Suppressor macrophage treated with lipopolysaccharide for 1 hour (primary cell): ENCODE results near the gene TMEM37.

Experiments
- DNase-seq, 3 donors: peaks; one replicate each; pipeline ENCODE4 v3.0.0-alpha.2; 2020 to 2022

TMEM37 gene

DNA sequence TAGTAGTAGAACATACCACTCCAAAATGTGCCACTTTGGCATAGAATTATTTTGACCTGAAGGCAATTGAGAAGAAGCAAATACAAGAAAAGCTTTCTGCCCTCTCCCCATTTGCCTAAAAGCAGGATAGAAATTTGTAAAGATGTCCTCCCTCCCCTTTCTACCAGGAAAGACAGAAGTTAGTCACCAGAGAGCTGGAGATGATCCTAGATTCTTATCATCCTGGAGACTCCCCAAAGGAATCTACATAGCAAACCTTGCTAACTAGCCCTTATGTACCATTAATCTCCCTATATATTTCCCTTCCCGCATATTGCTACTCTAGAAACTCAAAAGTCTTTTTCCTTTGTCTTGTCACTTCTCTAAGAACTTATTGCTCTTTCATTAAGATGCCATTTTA lies 12.6 kb upstream of the TMEM37 start:
- DNase-seq, result no peak

GRCh38 chr2:119419803-119420508 lies 11.7 kb upstream of the TMEM37 start:
- no peak for DNase-seq

GRCh38 chr2:119421304-119421703 lies 10.3 kb upstream of the TMEM37 start:
- no peak for DNase-seq

DNA sequence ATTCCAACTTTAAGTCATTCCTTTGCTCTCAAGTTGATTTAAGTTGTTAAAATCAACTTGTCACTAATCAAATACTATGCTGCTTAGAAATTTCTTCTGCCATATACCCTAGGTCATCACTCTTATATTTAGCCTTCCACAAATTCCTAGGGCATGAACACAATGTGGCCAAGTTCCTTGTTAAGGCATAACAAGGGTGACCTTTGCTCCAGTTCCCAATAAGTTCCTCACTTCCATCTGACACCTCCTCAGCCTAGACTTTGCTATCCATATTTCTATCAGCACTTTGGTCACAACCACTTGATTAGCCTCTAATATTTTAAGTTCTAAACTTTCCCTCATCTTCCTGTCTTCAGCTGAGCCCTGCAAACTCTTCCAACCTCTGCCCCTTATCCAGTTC lies 9.9 kb upstream of the TMEM37 start:
- no peak for DNase-seq

DNA sequence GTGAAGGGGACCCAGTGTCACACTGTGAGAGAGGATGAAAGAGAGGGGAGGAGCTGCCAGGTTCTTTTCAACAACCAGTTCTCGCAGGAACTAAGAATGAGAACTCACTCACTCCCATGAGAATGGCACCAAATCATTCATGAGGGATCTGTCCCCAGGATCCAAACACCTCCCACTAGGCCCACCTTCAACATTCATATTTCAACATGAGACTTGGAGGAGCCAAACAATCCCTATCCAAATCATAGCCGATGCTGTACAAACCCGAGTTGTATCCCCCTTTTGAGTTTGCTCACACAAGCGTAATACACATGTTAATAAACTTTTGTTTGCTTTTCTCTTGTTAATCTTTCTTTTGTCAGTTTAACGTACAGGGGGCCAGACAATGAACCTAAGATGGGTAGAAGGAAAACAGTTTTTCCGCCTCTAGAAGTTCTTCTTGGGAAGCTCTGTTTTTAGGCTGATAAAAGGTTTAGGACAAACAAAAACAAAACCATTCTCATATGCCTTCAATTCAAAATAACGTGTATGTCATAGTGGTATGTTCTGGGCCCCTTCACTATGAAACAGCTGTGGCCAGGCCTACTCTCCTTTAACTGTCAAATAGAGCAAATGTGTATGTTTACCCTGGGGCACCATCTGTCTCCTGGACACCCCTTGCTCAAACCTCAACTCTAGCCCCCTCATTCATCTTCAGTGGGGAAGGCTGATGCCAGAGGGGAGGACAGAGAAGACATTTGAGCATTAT lies 9.1 kb upstream of the TMEM37 start:
- no peak for DNase-seq

- no peak for DNase-seq
Measured at GRCh38 chr2:119423108-119423444, 8.6 kb upstream of the TMEM37 start.

GRCh38 chr2:119423811-119424210 lies 7.8 kb upstream of the TMEM37 start:
- no peak for DNase-seq

- DNase-seq, result no peak
Measured at GRCh38 chr2:119424284-119425118, 7.2 kb upstream of the TMEM37 start.

DNA sequence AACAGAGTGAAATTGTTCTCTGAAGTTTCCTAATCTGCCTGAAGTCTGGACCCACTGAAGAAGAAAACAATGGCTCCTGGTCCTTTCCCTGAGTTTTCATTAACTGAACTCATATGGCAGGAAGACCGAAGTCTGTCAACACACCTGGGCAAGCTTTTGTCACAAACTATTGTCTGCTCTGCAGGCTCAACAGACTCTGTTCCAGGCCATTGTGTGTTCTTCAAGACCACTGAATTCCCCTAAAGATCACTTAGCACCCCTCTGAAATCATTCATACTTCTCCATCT lies 6.6 kb upstream of the TMEM37 start:
- no peak for DNase-seq

GRCh38 chr2:119425620-119426395 lies 5.8 kb upstream of the TMEM37 start:
- peak; percentile 67 to 75 (median 68) for DNase-seq

DNA sequence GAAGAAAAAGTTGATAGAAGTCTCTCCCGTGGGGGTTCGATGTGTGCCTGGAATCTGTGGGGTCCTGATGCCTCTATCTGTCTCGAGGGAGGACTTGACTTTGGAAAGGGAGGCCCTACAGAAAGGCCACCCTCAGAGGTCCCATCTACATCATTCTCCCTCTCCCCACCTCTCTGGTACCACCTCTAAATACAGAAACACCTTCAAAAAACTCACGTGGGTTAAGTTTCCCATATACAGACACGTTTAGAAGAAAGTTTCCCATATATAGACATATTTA lies 5.3 kb upstream of the TMEM37 start:
- no peak for DNase-seq

GRCh38 chr2:119426801-119427395 lies 4.8 kb upstream of the TMEM37 start:
- peak; percentile 39 to 44 (median 42) for DNase-seq

DNA sequence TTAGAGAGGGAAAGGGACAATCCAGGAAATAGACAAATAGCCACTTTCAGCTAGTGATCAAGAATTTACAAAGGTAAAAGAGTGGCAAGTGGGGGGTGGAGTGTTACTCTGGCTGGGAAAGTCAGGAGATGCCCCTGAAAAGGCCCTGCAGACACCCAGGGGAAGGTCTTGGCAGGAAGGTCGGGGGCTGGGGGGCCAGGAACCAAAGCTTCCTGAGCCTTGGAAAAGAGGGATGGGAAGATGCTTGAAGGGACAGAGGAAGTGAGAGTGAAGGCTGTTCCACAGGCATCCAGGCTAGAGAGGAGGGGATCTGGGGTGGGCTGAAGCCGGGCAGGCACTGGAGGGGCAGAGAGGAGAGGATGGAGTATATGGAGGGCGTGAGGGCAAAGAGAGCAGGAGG lies 3.9 kb upstream of the TMEM37 start:
- no peak for DNase-seq

DNA sequence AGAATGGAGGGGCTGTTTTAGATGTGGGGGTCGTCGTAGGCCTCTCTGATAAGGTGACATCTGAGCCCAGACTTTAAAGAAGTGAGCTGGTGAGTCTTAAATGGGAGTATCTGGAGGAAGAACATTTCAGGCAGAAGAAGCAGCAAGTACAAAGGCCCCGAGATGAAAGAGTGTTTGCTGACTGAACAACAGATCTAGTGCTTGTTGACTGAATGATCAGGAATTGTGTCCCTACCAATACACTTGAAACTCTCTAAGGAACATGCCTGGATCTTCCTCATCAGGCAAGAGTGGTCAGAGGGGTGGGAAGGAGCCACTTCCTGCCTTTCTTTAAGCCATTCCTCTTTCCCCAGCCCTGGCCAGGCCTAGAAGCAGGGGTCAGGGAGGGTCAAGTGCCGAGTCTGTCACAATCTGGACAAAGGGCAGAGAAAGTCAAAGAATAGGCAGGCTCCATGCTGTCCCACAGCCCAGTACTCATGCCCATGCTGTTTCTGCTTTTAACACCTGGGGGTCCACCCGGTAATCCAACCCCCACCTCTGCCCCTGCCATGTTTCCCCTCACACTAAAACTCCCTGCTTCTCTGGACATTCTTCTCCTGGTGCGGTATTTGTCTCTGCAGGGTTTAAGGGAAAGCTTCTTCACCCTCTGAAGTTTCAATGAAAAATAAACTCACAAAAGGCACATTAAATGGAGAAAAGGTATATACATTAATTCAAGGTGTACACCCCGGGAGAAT lies 3.0 kb upstream of the TMEM37 start:
- peak; percentile 44 to 63 (median 57) for DNase-seq

DNA sequence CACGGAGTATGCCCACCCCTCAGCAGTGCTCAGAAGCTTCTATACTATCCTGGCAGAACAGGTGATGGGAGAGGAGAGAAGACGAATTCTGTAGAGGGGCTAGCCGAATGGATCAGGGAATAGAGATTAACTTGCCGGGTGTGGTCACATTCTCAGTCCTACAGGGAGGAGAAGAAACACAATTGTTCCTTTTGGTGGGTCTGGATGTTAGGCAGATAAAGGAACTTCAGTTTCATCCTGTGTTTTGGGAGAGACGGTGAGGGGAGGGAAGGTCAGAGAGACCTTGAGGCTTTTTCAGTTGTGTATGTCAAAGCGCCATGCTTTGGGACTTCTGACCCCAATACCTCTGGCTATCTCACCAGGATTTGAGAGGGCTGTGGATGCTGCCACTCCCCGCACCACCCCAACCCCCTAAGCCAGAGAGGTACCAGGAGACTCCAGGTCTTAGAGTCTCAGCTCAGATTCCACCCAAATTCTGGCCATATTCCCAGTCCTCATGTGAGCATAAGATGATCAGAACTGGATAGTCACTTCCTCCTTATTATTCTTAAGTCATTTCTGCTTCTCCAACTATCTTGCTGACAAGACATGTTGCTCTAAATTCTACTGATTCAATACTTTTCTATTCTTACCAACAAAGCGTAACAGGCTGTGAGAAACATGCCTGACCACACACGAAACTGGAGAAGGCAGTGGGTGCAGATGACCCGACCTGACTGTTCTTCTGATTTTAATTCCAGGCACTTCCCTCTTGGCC lies 2.3 kb upstream of the TMEM37 start:
- peak; percentile 66 to 86 (median 81) for DNase-seq

- DNase-seq, result no peak
Measured at GRCh38 chr2:119430023-119430498, 1.6 kb upstream of the TMEM37 start.

DNA sequence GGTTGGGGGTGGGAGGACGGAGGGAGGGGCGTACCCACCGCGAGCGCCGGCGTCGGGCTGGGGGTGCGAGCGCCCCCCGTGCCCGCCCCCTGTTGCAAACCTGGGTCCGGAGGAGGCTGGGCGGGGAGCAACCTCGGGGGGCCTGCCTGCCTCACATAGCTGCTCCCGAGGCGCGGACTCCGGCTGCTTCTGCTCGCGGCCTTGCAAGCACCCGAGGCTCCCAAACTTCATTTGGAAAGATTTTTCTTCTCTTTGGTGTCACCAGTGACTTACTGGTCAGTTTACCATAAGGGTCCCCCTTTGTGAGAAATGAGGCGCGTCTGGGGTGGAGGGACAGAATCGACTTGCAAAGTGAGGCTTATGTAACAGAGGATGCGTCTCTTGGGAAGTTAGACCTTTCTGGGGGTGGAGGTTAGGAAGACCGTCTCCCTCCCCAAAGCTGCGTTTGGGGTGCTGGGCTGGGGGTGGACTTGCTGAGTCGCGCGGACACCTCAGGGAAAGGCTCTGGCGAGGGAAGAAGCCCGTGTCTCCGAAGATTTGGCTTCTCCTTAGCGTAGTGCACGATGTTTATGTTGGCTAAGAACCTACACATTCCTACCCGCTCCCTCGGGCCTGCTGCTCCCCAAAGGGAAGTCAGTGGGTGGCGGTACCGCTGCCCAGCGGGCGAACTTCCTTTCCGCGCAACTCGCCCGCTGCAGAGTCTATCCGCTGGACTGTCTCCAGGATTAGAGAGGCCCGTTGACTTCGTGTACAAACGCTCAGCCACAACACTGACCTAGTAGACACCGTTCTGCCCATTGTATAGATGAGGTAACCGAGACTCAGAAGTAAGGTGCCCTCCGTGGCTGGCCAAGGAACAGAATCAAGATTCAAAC lies 559 bp downstream of the TMEM37 start:
- DNase-seq, result peak; percentile 72 to 81 (median 73)

GRCh38 chr2:119432851-119433522 lies 1.3 kb downstream of the TMEM37 start:
- DNase-seq, result no peak

DNA sequence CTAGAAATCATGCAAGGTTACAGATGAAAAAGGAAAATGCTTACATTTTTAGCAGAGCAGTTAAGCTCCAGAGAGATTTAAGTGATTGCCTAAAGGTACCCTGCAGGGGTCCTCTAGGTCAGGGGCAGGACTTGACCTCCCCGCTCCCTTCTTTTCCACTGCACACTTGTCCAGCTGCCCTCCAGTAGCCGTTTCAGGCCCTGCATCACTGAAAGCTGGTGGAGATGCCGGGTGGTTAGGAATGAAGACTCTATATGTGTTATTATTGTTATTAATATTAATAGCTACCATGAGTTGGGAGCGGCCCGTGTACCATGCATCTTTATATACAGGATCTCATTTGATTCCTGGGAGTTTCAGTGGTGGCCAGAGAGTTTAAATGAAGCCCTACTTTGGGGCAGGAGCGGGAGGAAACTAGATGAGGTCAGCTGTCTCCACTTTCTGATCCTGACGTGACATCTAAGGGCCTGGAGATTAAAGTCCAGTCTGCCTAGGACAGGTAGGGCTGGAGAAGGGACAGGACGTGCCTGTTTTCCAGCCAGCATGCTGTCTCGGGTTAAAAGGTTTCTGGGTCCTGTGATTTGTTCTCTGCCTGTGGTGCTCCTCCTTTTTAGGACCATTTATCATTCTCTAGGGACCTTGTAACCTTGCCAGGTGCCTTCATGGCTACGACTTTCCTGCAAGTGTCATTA lies 2.1 kb downstream of the TMEM37 start:
- DNase-seq, result no peak
